Neural progenitor cell (in vitro differentiated cells): ENCODE data around the gene E2F1. TPM values are rescaled to one million over a fixed set of nuclear protein-coding genes. Genes with fewer than 3 reads are reported as not detected.

Experiments used
- DNase-seq: peaks from one replicate; pipeline ENCODE4 v3.0.0-alpha.2; 2016; ENCODE audit warnings: low spot score
- H2AFZ ChIP-seq: fragments of 200-600 bp; sonication (generic); replicated peaks from 2 replicates; pipeline ENCODE4 v1.6.1; 2016; ENCODE audit warnings: antibody characterized with exemption
- H3F3A ChIP-seq: fragments of 200-600 bp; sonication (generic); 2 replicates; pipeline ENCODE4 v1.6.1; 2016; ENCODE audit warnings: antibody characterized with exemption, low read depth
- H3K27ac ChIP-seq: fragments of 200-600 bp; sonication (generic); 2 replicates; pipeline ENCODE4 v1.5.1; 2016; ENCODE audit warnings: mild to moderate bottlenecking
- H3K27me3 ChIP-seq: fragments of 200-600 bp; sonication (generic); 2 replicates; pipeline ENCODE4 v1.6.1; 2016; ENCODE audit warnings: mild to moderate bottlenecking, moderate library complexity
- H3K36me3 ChIP-seq: fragments of 200-600 bp; sonication (generic); 2 replicates; pipeline ENCODE4 v1.5.1; 2016
- H3K4me1 ChIP-seq: fragments of 200-600 bp; sonication (generic); 2 replicates; pipeline ENCODE4 v1.6.1; 2016; ENCODE audit warnings: mixed run types
- H3K4me2 ChIP-seq: fragments of 200-600 bp; sonication (generic); 2 replicates; pipeline ENCODE4 v1.6.1; 2016
- H3K4me3 ChIP-seq: fragments of 200-600 bp; sonication (generic); 2 replicates; pipeline ENCODE4 v1.5.1; 2016
- H3K79me2 ChIP-seq: fragments of 200-600 bp; sonication (generic); 2 replicates; pipeline ENCODE4 v1.6.1; 2016; ENCODE audit warnings: low read depth
- H3K9ac ChIP-seq: fragments of 200-600 bp; sonication (generic); 2 replicates; pipeline ENCODE4 v1.6.1; 2016
- H3K9me3 ChIP-seq: fragments of 200-600 bp; sonication (generic); 2 replicates; pipeline ENCODE4 v1.5.1; 2016; ENCODE audit warnings: low read depth
- H4K20me1 ChIP-seq: fragments of 200-600 bp; sonication (generic); 2 replicates; pipeline ENCODE4 v1.6.1; 2016; ENCODE audit warnings: low read depth
- H3K27ac Mint-ChIP-seq: 3 replicates; pipeline ENCODE4 v1.8.0; 2021; ENCODE audit warnings: mixed read lengths
- H3K27me3 Mint-ChIP-seq: 2 replicates; pipeline ENCODE4 v1.8.0; 2022; ENCODE audit warnings: low read depth, mild to moderate bottlenecking, inconsistent platforms, moderate library complexity, mixed read lengths; ENCODE audit not compliant: insufficient read depth
- H3K36me3 Mint-ChIP-seq: 3 replicates; pipeline ENCODE4 v1.8.0; 2021; ENCODE audit warnings: mixed read lengths
- H3K4me1 Mint-ChIP-seq: 3 replicates; pipeline ENCODE4 v1.8.0; 2021; ENCODE audit warnings: mixed read lengths
- H3K4me3 Mint-ChIP-seq: 3 replicates; pipeline ENCODE4 v1.8.0; 2021; ENCODE audit warnings: mild to moderate bottlenecking, moderate library complexity, mixed read lengths
- H3K9me3 Mint-ChIP-seq: 3 replicates; pipeline ENCODE4 v1.8.0; 2020; ENCODE audit warnings: mixed read lengths
- EZH2 ChIP-seq: fragments of 200-600 bp; sonication (generic); IDR thresholded peaks from 2 replicates; pipeline ENCODE4 v1.6.1; 2017; ENCODE audit warnings: antibody characterized with exemption, mild to moderate bottlenecking, moderate library complexity
- EZH2phosphoT487 ChIP-seq: fragments of 200-600 bp; sonication (generic); IDR thresholded peaks from 2 replicates; pipeline ENCODE4 v1.6.1; 2017; ENCODE audit warnings: antibody characterized with exemption
- total RNA-seq: library from RNA; depleted of rRNA; stranded (reverse); fragments of >200 nt; gene quantifications from 2 replicates; pipeline ENCODE4 v1.2.3, GENCODE V29; 2015; ENCODE audit warnings: low replicate concordance
- TF ChIP-seq, protein P1 (sequence below): fragments of 200-600 bp; sonication (generic); IDR thresholded peaks from 2 replicates; pipeline ENCODE4 v1.5.1; 2017; ENCODE audit warnings: antibody characterized with exemption, mild to moderate bottlenecking

The E2F1 gene
- total RNA-seq, 1 donor from 2014 or later: 9.7 TPM

DNA sequence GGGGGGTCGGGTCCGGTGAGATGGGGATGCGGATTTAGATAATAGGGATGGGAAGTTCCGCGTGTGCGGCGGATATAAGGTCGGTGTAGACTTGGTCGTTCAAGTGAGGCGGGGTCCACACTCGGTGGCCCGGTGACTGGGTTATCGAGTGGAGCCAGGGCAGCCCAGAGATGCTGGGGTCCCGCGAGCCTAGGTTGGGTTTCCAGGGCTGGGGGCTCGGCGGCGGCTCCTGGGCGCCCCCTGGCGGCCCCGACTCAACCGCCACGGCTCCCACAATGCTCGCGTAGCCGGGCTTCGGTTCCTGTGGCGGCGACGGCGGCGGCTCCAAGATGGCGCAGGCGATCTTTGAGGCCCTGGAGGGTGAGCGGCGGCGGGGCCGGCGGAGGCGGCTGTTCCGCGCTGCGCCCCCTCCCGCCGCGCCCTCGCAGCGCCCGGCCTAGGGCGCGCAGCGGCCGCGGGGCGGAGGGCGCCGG is 45.5 kb upstream of the E2F1 start, which contains the start of gene ZNF341:
TSS of gene ZNF341 (plus strand) at position 304 of the 473 bp plus-strand sequence. CDS start at position 330, 26 bp downstream.
- H3K4me3 Mint-ChIP-seq: peak within 1 kb of the TSS; percentile 83
- TF ChIP-seq EZH2phosphoT487: no peak
- no peak for TF ChIP-seq EZH2
- TF ChIP-seq, protein P1, sequence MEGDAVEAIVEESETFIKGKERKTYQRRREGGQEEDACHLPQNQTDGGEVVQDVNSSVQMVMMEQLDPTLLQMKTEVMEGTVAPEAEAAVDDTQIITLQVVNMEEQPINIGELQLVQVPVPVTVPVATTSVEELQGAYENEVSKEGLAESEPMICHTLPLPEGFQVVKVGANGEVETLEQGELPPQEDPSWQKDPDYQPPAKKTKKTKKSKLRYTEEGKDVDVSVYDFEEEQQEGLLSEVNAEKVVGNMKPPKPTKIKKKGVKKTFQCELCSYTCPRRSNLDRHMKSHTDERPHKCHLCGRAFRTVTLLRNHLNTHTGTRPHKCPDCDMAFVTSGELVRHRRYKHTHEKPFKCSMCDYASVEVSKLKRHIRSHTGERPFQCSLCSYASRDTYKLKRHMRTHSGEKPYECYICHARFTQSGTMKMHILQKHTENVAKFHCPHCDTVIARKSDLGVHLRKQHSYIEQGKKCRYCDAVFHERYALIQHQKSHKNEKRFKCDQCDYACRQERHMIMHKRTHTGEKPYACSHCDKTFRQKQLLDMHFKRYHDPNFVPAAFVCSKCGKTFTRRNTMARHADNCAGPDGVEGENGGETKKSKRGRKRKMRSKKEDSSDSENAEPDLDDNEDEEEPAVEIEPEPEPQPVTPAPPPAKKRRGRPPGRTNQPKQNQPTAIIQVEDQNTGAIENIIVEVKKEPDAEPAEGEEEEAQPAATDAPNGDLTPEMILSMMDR: peak; percentile 85
- peaks cover 9% of the 10 kb centered on the region for H3K27me3 Mint-ChIP-seq
- H3K9ac ChIP-seq: no peak within 1 kb of the TSS
- H3K4me1 Mint-ChIP-seq: peaks cover 19% of the 10 kb centered on the region
- peaks cover 5% of the 10 kb centered on the region for H3K9me3 ChIP-seq
- H3K9me3 Mint-ChIP-seq: peaks cover 11% of the 10 kb centered on the region
- peaks cover 7% of the 10 kb centered on the region for H3K36me3 Mint-ChIP-seq
- peak within 1 kb of the TSS; percentile 61 for H3K27ac ChIP-seq
- H2AFZ ChIP-seq: peak within 1 kb of the TSS; percentile 96
- peak; percentile 97 for DNase-seq
- H4K20me1 ChIP-seq: no peaks in the 10 kb centered on the region
- no peaks in the 10 kb centered on the region for H3K36me3 ChIP-seq
- no peaks in the 10 kb centered on the region for H3K27me3 ChIP-seq
- H3K27ac Mint-ChIP-seq: peak within 1 kb of the TSS; percentile 87
- H3F3A ChIP-seq: peaks cover 30% of the 10 kb centered on the region
- peak within 1 kb of the TSS; percentile 91 for H3K4me2 ChIP-seq
- peaks cover 10% of the 10 kb centered on the region for H3K4me1 ChIP-seq
- H3K4me3 ChIP-seq: peak within 1 kb of the TSS; percentile 43
- H3K79me2 ChIP-seq: no peaks in the 10 kb centered on the region

DNA sequence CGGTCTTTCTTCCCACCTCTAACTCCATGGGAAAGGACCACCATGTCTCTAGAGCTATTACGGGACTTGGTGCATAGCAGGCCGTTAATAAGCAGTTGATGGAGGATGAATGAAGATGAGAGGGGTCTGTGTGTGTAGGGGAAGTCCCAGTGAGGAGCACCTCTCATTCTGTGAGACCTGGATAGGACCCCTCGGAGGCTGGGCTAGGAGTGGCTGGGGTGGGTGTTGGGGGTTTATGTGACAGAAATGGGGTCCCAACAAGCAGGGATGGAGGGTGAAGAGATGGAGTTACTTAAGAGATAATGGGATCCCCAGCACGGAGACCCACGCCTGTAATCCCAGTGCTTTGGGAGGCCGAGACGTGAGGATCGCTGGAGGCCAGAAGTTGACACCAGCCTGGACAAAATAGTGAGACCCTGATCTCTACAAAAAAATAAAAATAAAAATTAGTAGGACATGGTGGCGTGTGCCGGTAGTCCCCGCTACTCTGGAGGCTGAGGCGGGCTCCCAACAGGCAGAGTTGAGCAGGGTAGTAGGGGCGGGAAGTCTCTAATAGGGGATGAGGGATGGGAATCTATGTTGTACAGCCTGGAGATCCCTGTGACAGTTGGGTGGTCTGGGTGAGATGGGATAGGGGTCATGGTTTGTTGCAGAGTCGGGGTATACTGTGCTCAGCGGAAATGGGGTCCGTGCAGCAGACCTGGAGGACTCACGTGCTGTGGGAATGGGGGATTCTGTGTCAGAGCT is 44.9 kb upstream of the E2F1 start:
- peaks cover 19% of the 10 kb centered on the region for H3K4me1 Mint-ChIP-seq

DNA sequence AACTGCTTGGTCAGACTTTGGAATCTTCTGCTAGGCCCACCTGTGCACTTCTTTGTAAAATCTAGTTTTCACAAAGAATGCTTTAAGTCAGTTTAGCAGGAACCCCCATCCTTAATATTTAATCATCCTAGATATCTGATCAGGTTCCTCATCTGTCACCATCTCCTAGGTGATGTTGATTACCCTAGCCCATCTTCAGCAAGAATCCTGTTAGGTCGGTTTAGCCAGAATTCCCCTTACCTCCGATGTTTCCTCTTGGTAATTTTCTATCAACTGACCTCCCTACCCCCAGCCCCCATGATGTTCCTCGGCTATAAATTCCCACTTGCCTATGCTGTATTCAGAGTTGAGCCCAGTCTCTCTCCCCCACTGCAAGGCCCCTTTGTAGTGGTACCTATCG is 42.9 kb upstream of the E2F1 start:
- Histone ChIP-seq H3F3A (peaks cover 28% of the 10 kb centered on the region), H3K79me2 (no peaks in the 10 kb centered on the region), H3K4me2 (no peak overlapping the region), H4K20me1 (no peaks in the 10 kb centered on the region), H2AFZ (no peak overlapping the region), H3K4me1 (peaks cover 9% of the 10 kb centered on the region), H3K9me3 (no peaks in the 10 kb centered on the region), H3K4me3 (no peak overlapping the region), H3K9ac (no peak overlapping the region), H3K36me3 (no peaks in the 10 kb centered on the region), H3K27ac (no peak overlapping the region), H3K27me3 (no peaks in the 10 kb centered on the region)
- no peaks in the 10 kb centered on the region for H3K9me3 Mint-ChIP-seq
- H3K4me3 Mint-ChIP-seq: no peak overlapping the region
- H3K36me3 Mint-ChIP-seq: no peaks in the 10 kb centered on the region
- peaks cover 8% of the 10 kb centered on the region for H3K27me3 Mint-ChIP-seq
- no peak for DNase-seq
- no peak overlapping the region for H3K27ac Mint-ChIP-seq
- peaks cover 16% of the 10 kb centered on the region for H3K4me1 Mint-ChIP-seq
- TF ChIP-seq, protein P1: no peak
- TF ChIP-seq EZH2: no peak
- no peak for TF ChIP-seq EZH2phosphoT487

More for the DNA sequence above, 44.9 kb upstream of the E2F1 start:
- H3K79me2 ChIP-seq: no peaks in the 10 kb centered on the region
- peak; percentile 12 for DNase-seq
- H2AFZ ChIP-seq: peak overlapping the region; percentile 96
- no peaks in the 10 kb centered on the region for H3K36me3 ChIP-seq
- peaks cover 30% of the 10 kb centered on the region for H3F3A ChIP-seq
- peak overlapping the region; percentile 78 for H3K4me3 Mint-ChIP-seq
- peak overlapping the region; percentile 35 for H3K4me3 ChIP-seq
- H3K36me3 Mint-ChIP-seq: peaks cover 4% of the 10 kb centered on the region
- H3K27me3 Mint-ChIP-seq: peaks cover 8% of the 10 kb centered on the region
- H3K9me3 ChIP-seq: no peaks in the 10 kb centered on the region
- H3K27ac Mint-ChIP-seq: peak overlapping the region; percentile 78
- peaks cover 10% of the 10 kb centered on the region for H3K4me1 ChIP-seq
- peaks cover 7% of the 10 kb centered on the region for H3K9me3 Mint-ChIP-seq
- H3K9ac ChIP-seq: no peak overlapping the region
- TF ChIP-seq, protein P1: no peak
- TF ChIP-seq EZH2phosphoT487 (no peak), EZH2 (no peak)
- no peaks in the 10 kb centered on the region for H4K20me1 ChIP-seq
- H3K27me3 ChIP-seq: no peaks in the 10 kb centered on the region
- H3K4me2 ChIP-seq: peak overlapping the region; percentile 70
- no peak overlapping the region for H3K27ac ChIP-seq
